C4-2B (cell line): Measurements from ENCODE around the gene PIAS1.

Experiments used
- H3K27ac ChIP-seq: fragments of 450-650 bp; 2 replicates; pipeline ENCODE4 v1.5.1; 2017
- CTCF ChIP-seq: fragments of 450-650 bp; conservative IDR thresholded peaks from 2 replicates; pipeline ENCODE4 v1.5.1; 2017; ENCODE audit warnings: mild to moderate bottlenecking
- ZFX ChIP-seq: fragments of 450-650 bp; IDR thresholded peaks from 2 replicates; pipeline ENCODE4 v1.6.1; 2017

Gene PIAS1

GRCh38 chr15:68018797-68019444 lies 35.2 kb upstream of the PIAS1 start:
- no peak for TF ChIP-seq CTCF
- no peak for TF ChIP-seq ZFX
- no peak overlapping the region; the same call in 1 of the 2 replicates for H3K27ac ChIP-seq

- H3K27ac ChIP-seq = peak overlapping the region; percentile 6
- TF ChIP-seq CTCF = no peak
- TF ChIP-seq ZFX = no peak
Measured at GRCh38 chr15:68019814-68020525, 34.1 kb upstream of the PIAS1 start.

- peak overlapping the region; percentile 74 for H3K27ac ChIP-seq
- TF ChIP-seq CTCF (no peak), ZFX (no peak)
Measured at GRCh38 chr15:68020685-68021084, 33.4 kb upstream of the PIAS1 start.

- H3K27ac ChIP-seq = peak overlapping the region; percentile 74
- TF ChIP-seq ZFX (no peak), CTCF (no peak)
Measured at GRCh38 chr15:68022061-68022460, 32.1 kb upstream of the PIAS1 start.

GRCh38 chr15:68023307-68024101 lies 30.6 kb upstream of the PIAS1 start:
- peak overlapping the region; percentile 74 for H3K27ac ChIP-seq
- TF ChIP-seq CTCF = no peak
- no peak for TF ChIP-seq ZFX

- TF ChIP-seq CTCF = no peak
Measured at GRCh38 chr15:68025835-68026424, 28.2 kb upstream of the PIAS1 start.

GRCh38 chr15:68027388-68027787 lies 26.7 kb upstream of the PIAS1 start:
- no peak overlapping the region for H3K27ac ChIP-seq
- TF ChIP-seq CTCF = no peak
- TF ChIP-seq ZFX = no peak

More at GRCh38 chr15:68025835-68026424, 28.2 kb upstream of the PIAS1 start:
- H3K27ac ChIP-seq = no peak overlapping the region
